ENCODE measurements around the gene C5orf34. TPM values are rescaled to one million over a fixed set of nuclear protein-coding genes. Genes with fewer than 3 reads are reported as not detected.
"Not testable (repeated sequence)": the region's sequence is repeated elsewhere in the genome, so short reads cannot be mapped to it uniquely, and the experiment has no call there.

Gene C5orf34
- total and polyA plus RNA-seq, 8 donors, result 0.22 to 0.56 (median 0.37) TPM

DNA sequence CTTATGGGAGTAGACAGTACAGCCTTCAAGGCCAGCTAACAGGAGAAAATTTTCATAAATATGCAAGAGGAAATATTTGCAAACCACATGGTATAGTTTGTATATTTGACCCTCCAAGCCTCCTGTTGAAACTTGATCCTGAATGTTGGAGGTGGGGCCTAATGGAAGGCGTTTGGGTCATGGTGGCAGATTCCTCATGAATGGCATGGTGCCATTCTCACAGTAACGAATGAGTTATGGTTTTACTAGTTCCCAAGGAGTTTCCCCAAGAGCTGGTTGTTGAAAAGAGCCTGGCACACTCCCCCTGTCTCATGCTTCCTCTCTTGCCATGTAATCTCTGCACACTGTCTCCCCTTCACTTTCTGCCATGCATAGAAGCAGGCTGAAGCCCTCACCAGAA lies 45.2 kb upstream of the C5orf34 start:
- Histone ChIP-seq H3K27me3 (no peaks in the 10 kb centered on the region), H3K9me3 (no peaks in the 10 kb centered on the region), H3K27ac (no peak overlapping the region), H3K36me3 (no peaks in the 10 kb centered on the region), H3K4me3 (no peak overlapping the region), H3K4me1 (peaks cover 5 to 6% (median 6%) of the 10 kb centered on the region in 3 donors)
- intact Hi-C loops (cut with DNase I), result no loop called here
- no peak for FAIRE-seq
- no peak for ATAC-seq
- 30 to 34% methylated on average over 2 of the region's 2 CpGs for WGBS, 2 donors
- DNase-seq, result no peak
- TF ChIP-seq, protein P1, sequence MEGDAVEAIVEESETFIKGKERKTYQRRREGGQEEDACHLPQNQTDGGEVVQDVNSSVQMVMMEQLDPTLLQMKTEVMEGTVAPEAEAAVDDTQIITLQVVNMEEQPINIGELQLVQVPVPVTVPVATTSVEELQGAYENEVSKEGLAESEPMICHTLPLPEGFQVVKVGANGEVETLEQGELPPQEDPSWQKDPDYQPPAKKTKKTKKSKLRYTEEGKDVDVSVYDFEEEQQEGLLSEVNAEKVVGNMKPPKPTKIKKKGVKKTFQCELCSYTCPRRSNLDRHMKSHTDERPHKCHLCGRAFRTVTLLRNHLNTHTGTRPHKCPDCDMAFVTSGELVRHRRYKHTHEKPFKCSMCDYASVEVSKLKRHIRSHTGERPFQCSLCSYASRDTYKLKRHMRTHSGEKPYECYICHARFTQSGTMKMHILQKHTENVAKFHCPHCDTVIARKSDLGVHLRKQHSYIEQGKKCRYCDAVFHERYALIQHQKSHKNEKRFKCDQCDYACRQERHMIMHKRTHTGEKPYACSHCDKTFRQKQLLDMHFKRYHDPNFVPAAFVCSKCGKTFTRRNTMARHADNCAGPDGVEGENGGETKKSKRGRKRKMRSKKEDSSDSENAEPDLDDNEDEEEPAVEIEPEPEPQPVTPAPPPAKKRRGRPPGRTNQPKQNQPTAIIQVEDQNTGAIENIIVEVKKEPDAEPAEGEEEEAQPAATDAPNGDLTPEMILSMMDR (IDR thresholded peaks at IDR 0.05), result no peak

DNA sequence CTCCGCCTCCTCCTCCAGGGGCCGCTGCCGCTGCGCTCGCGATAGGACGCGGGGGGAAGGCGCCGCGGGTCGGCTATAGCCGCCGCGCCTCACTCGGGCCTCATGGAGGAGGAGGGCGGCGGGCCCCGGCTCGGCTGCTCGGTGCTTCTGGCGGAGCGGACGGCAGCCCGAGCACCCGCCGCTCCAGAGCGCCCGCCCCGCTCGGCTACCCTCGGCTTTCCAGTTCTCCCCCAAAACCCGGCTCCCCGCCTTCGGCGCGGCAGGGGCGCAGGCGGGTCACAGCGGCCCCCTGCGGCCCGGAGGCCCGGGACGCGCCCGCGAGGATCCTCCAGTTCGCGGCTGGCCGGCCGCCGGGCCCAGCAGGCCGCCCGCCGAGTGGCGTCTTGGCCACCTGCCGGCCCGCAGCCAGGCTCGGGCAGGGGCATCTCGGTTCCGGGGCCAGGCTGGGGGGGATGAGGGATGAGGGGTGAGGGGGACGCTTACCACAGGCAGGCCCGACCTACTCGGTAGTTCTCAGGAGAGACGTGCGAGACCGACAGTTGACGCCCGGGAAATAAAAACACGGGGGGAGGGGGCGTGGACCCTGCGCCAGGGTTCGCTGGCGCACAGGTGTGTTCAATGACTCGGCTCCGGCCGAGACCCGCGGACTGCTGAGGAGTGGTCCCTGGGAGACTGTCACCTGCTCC lies 42.1 kb upstream of the C5orf34 start, which contains the start of gene PAIP1:
PAIP1 (minus strand) TSS at position 221 of the 686 bp plus-strand sequence. CDS start 231 bp downstream, outside the sequence.
- no peaks in the 10 kb centered on the region for H3K27me3 ChIP-seq
- no peaks in the 10 kb centered on the region for H3K36me3 ChIP-seq
- no peaks in the 10 kb centered on the region for H3K9me3 ChIP-seq
- WGBS, 2 donors, result 0% methylated on average over 54 to 79 of the region's 79 CpGs
- H3K4me3 ChIP-seq, result peak within 1 kb of the TSS; percentile 45 to 85 (median 80)
- intact Hi-C loops (cut with DNase I), result no loop called here
- FAIRE-seq (no peak), ATAC-seq (peak; percentile 90 to 95 (median 94)), DNase-seq (peak; percentile 76 to 94 (median 86))
- TF ChIP-seq, protein P1 (IDR thresholded peaks at IDR 0.05), result peak; percentile 45 to 78 (median 60)
- peaks cover 14 to 25% (median 22%) of the 10 kb centered on the region in 3 donors for H3K4me1 ChIP-seq
- H3K27ac ChIP-seq, result peak within 1 kb of the TSS; percentile 88 to 96 (median 94)

DNA sequence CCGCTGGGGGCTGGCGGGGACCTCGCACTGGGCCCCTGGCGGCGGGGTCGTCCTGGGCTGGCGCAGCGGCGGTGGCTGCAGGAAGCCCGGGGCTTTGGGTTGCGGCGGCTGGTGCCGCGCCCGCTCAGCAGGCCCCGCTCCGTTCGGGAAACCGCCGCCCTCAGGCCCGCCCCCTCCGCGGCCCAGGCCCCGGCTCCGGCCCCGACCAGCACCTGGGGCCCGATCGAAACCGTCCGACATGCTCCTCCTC lies 41.6 kb upstream of the C5orf34 start:
- ATAC-seq (peak; percentile 90 to 94 (median 92)), DNase-seq (peak in 2 of 6 donors; percentile 87 to 89)
- Histone ChIP-seq H3K27ac (peak overlapping the region; percentile 88 to 96 (median 94)), H3K4me3 (peak overlapping the region; percentile 45 to 85 (median 80)), H3K4me1 (peaks cover 14 to 28% (median 22%) of the 10 kb centered on the region in 3 donors)
- WGBS, 2 donors, result 0% methylated on average over 2 to 29 of the region's 30 CpGs
- H3K36me3 ChIP-seq; H3K9me3 ChIP-seq; H3K27me3 ChIP-seq; intact Hi-C loops (cut with DNase I); FAIRE-seq: not testable (repeated sequence)

DNA sequence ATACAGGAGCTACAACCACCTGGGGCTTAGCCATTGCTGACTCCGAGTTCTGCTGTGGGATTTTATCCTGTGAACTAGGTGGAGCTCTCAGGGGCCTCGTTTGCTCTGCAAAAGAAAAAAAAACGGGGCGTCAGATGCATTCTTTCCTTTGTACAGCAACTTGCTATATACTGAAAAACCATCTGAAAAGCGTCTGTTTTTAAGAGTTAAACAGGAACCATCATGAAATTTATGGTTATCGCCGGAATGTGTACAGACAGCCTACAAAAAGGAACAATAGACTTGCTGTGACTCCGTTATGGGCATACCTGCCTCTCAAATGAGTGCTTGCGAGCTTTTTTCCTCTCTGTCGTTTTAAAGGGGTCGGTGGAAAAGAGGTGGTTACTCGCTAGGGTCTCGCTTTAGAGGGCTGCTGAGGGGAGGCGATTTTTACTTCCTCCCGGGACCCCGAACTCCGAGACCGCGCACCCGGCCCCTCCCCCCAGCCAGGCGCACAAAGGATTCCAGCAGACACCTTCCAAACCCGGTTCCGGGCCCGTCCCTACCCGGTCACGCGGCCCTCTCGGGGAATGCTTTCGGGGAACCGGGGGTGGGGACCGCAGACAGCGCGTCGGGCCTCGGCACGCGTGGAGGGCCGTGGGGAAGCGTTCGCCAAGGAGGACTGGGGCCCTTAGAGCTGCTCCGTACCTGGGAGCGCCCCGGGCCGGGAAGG lies 41.1 kb upstream of the C5orf34 start:
- H3K27ac ChIP-seq, result peak overlapping the region; percentile 88 to 96 (median 94)
- peaks cover 14 to 28% (median 22%) of the 10 kb centered on the region in 3 donors for H3K4me1 ChIP-seq
- peak overlapping the region; percentile 45 to 85 (median 80) for H3K4me3 ChIP-seq
- 0 to 1% methylated on average over 44 of the region's 44 CpGs for WGBS, 2 donors
- no peaks in the 10 kb centered on the region for H3K36me3 ChIP-seq
- no peak for FAIRE-seq
- ATAC-seq, result peak in 3 of 4 donors; percentile 1 to 57 (median 56)
- TF ChIP-seq, protein P1 (IDR thresholded peaks at IDR 0.05), result no peak
- peak; percentile 29 to 81 (median 66) for DNase-seq
- intact Hi-C loops (cut with DNase I), result no loop called here
- no peaks in the 10 kb centered on the region for H3K27me3 ChIP-seq
- H3K9me3 ChIP-seq, result no peaks in the 10 kb centered on the region

DNA sequence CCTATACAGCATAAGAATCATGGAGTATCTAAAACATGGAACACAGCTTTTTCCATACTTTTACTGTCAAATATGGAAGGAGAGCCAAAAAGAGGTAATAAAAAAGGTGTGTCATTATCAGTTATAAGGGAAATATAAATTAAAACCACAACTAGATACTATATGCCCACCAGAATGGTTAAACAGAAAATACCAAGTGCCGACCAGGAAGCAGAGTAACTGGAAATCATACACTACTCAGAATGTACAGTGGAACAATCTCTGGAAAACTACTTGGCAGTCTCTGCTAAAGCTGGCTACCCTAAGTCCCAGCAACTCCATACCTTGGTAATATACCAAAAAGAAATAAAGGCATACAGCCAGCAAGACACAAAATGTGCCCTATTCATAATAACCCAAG lies 39.5 kb upstream of the C5orf34 start:
- DNase-seq, result no peak
- 84 to 91% methylated on average over 1 of the region's 1 CpG for WGBS, 2 donors

More for the DNA sequence above, 39.5 kb upstream of the C5orf34 start:
- Histone ChIP-seq H3K36me3 (no peaks in the 10 kb centered on the region), H3K9me3 (no peaks in the 10 kb centered on the region), H3K27me3 (no peaks in the 10 kb centered on the region), H3K27ac (no peak overlapping the region), H3K4me1 (peaks cover 14 to 28% (median 22%) of the 10 kb centered on the region in 3 donors), H3K4me3 (peak overlapping the region in 1 of 4 donors; percentile 85)
- FAIRE-seq (no peak), ATAC-seq (no peak)
- intact Hi-C loops (cut with DNase I), result no loop called here
- TF ChIP-seq, protein P1 (IDR thresholded peaks at IDR 0.05), result no peak
